Lung (tissue), 12 donors: ENCODE data around the gene MAX. TPM values are rescaled to one million over a fixed set of nuclear protein-coding genes. Genes with fewer than 3 reads are reported as not detected.
A peak's percentile ranks its signal among the peaks of the same experiment; 100 is the strongest.

ENCODE experiments used
- ATAC-seq: fragments of 200-7000 bp; cut with Tn5 transposase; one replicate; pipeline ENCODE4 v1.9.1; 2020; ENCODE audit warnings: moderate number of reproducible peaks; ENCODE audit not compliant: insufficient read depth, low FRiP score
- DNase-seq, 3 donors: peaks; one replicate each; pipeline ENCODE4 v3.0.0-alpha.2; 2013 to 2017
- H3K27ac ChIP-seq, 2 donors: one replicate each; pipeline ENCODE4 v1.5.1; 2013; ENCODE audit warnings: mild to moderate bottlenecking in 2 of 2, moderate library complexity in 2 of 2, control low read depth in 1 of 2, inconsistent platforms in 1 of 2, low read depth in 1 of 2, low read length in 1 of 2
- H3K27me3 ChIP-seq, 3 donors: one replicate each; pipeline ENCODE4 v1.5.1; 2013; ENCODE audit warnings: low read length in 2 of 3; ENCODE audit not compliant: control insufficient read depth in 3 of 3, insufficient read depth in 3 of 3
- H3K36me3 ChIP-seq, 4 donors: one replicate each; pipeline ENCODE4 v1.5.1; 2013; ENCODE audit warnings: low read length in 4 of 4, mild to moderate bottlenecking in 1 of 4, moderate library complexity in 1 of 4; ENCODE audit not compliant: control insufficient read depth in 4 of 4, insufficient read depth in 4 of 4
- H3K4me1 ChIP-seq, 5 donors: one replicate each; pipeline ENCODE4 v1.5.1; 2013; ENCODE audit warnings: low read length in 5 of 5, mild to moderate bottlenecking in 2 of 5, moderate library complexity in 1 of 5; ENCODE audit not compliant: control insufficient read depth in 5 of 5, insufficient read depth in 5 of 5
- H3K4me3 ChIP-seq: one replicate; pipeline ENCODE4 v1.5.1; 2013; ENCODE audit warnings: mild to moderate bottlenecking, control low read depth, moderate library complexity
- H3K9ac ChIP-seq, 2 donors: one replicate each; pipeline ENCODE4 v1.5.1; 2013; ENCODE audit warnings: low read length in 2 of 2, control low read depth in 1 of 2; ENCODE audit not compliant: insufficient read depth in 1 of 2
- H3K9me3 ChIP-seq, 4 donors: one replicate each; pipeline ENCODE4 v1.5.1; 2013; ENCODE audit warnings: low read length in 3 of 4, mild to moderate bottlenecking in 1 of 4, moderate library complexity in 1 of 4; ENCODE audit not compliant: control insufficient read depth in 4 of 4, insufficient read depth in 3 of 4
- CTCF ChIP-seq: IDR thresholded peaks from 2 replicates; pipeline ENCODE4 v1.5.1; 2012; ENCODE audit warnings: mild to moderate bottlenecking; ENCODE audit errors: control extremely low read depth, extremely low read depth
- WGBS, 2 donors: extraction: QIAGEN DNeasy Blood & Tissue Kit; methylation state at CpG; one replicate each; pipeline ENCODE4 v1.1.7; 2013; 5-methylcytosine and 5-hydroxymethylcytosine counted together
- polyA plus RNA-seq, 2 donors: library from polyadenylated mRNA; stranded (reverse); fragments of 200-250 nt; gene quantifications; one replicate each; pipeline ENCODE4 v1.2.1, GENCODE V29; 2013
- total RNA-seq, 2 donors: library from RNA; depleted of rRNA in 1 of 2; stranded (reverse); fragments of >200 nt in 1 of 2; gene quantifications; one replicate each; pipeline ENCODE4 v1.2.1, GENCODE V29; 2014 to 2021
- donor health status: control.
- donor health status: control.
- donor health status: Bipolar disorder and iron deficiency.
- donor health status: healthy.
- donor health status: DM: yes; HTN: yes; CAD: no.

The MAX gene
- total and polyA plus RNA-seq, 4 donors: 45.1 to 110 (median 57.7) TPM

DNA sequence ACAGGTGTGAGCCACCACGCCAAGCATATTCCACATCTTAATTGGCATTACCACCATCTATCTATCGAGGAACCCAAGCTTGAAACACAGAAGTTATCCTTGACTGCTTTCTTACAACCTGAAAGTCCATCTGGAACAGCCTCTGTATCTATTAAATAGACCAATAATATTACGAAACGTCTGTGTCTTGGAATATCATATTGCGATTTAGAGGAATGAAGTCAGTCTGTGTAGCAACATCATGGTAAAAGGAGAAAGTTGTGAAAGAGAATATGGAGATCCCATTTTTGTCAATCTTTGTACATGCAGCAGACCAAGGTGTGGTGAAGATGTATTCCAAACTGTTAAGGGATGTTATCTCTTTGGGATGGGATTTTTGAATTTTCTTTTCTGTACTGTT lies 25.8 kb upstream of the MAX start:
- TF ChIP-seq CTCF: no peak
- ATAC-seq (no peak), DNase-seq (no peak)
- no peaks in the 10 kb centered on the region for H3K9me3 ChIP-seq
- no peak overlapping the region for H3K9ac ChIP-seq
- no peaks in the 10 kb centered on the region for H3K4me1 ChIP-seq
- no peaks in the 10 kb centered on the region for H3K27me3 ChIP-seq
- H3K36me3 ChIP-seq: no peaks in the 10 kb centered on the region
- H3K27ac ChIP-seq: no peak overlapping the region
- no peak overlapping the region for H3K4me3 ChIP-seq
- 82 to 91% methylated on average over 5 of the region's 5 CpGs for WGBS, 2 donors

- H3K4me1 ChIP-seq: peaks cover 0 to 5% (median 0%) of the 10 kb centered on the region in 5 donors
- H3K27me3 ChIP-seq: no peaks in the 10 kb centered on the region
- WGBS, 2 donors: 72 to 80% methylated on average over 15 of the region's 15 CpGs
- no peak for TF ChIP-seq CTCF
- H3K9me3 ChIP-seq: no peaks in the 10 kb centered on the region
- no peak overlapping the region for H3K4me3 ChIP-seq
- no peak for ATAC-seq
- peak overlapping the region in 1 of 2 donors; percentile 16 for H3K9ac ChIP-seq
- H3K27ac ChIP-seq: no peak overlapping the region
- no peaks in the 10 kb centered on the region for H3K36me3 ChIP-seq
- no peak for DNase-seq
These were observed 15.7 kb upstream of the MAX start for GRCh38 chr14:65117769-65118745.

- Histone ChIP-seq H3K27ac (no peak overlapping the region), H3K36me3 (no peaks in the 10 kb centered on the region), H3K9me3 (no peaks in the 10 kb centered on the region), H3K4me1 (peaks cover 0 to 5% (median 0%) of the 10 kb centered on the region in 5 donors), H3K27me3 (no peaks in the 10 kb centered on the region), H3K4me3 (no peak overlapping the region), H3K9ac (no peak overlapping the region)
- TF ChIP-seq CTCF: no peak
- DNase-seq: no peak
- WGBS, 2 donors: 51 to 60% methylated on average over 9 of the region's 9 CpGs
- no peak for ATAC-seq
These were observed 13.3 kb upstream of the MAX start for GRCh38 chr14:65115615-65116014.
